Stimulated activated CD8-positive, alpha-beta memory T cell treated with anti-CD3 and anti-CD28 coated beads, Interleukin-2, amount 100 ng/mL, for 1 hour (primary cell): ENCODE data around the gene BIN2.

Experiments
- DNase-seq, 2 donors: peaks; one replicate each; pipeline ENCODE4 v3.0.0-alpha.2; 2020; ENCODE audit warnings: low read depth in 2 of 2

Gene BIN2

DNA sequence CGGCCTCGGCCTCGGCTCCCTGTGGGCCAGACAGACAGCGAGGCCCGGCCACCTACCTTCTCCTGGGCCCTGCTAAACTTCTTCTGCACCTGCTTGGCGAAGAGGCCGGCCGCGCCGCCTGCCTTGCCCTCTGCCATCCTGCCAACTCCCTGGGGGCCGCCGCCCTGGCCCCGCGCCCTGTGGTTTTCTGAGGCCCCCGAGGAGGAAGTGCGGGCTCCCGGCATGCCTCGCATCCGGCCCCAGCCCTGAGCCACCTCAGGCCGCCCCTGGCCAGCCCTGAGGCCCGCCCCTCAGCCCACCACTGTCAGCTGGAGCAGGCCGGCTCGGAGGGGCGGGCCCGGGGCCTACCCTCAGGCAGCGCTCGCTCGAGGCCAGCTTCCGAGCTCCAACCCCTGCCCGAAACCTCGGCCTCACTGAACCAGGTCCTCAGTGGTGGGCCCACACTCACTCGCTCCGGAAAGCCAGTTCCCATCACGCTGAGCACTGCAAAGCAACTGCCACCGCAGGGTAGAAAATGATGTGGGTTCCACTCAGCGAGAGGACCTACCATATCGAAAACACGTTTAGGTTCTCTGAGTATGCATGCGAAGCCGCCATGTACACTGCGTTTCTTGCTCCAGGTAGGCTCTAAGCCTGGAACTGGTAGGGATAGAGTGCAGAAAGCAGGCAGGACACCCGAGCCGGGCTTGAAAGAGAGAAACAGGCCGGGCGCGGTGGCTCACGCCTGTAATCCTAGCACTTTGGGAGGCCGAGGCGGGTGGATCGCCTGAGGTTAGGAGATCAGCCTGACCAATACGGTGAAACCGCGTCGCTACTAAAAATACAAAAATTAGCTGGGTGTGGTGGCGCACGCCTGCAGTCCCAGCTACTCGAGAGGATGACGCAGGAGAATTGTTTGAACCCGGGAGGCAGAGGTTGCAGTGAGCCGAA is at the start of gene BIN2:
TSS of gene BIN2 (minus strand) at position 209 of the 930 bp plus-strand sequence. CDS start at position 137, 72 bp downstream.
- DNase-seq, result peak; percentile 51 to 54

DNA sequence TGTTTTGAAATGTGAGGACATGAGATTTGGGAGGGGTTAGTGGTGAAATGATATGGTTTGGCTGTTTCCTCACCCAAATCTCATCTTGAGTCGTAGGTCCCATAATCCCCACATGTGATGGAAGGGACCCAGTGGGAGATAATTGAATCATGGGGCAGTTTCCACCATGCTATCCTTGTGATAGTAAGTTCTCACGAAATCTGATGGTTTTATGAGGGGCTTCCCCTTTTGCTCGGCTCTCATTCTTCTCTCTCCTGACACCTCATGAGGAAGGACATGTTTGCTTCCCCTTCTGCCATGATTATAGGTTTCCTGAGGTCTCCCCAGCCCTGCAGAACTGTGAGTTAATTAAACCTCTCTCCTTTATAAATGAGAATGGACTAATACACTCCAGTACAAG is 49.2 kb upstream of the BIN2 start:
- no peak for DNase-seq

DNA sequence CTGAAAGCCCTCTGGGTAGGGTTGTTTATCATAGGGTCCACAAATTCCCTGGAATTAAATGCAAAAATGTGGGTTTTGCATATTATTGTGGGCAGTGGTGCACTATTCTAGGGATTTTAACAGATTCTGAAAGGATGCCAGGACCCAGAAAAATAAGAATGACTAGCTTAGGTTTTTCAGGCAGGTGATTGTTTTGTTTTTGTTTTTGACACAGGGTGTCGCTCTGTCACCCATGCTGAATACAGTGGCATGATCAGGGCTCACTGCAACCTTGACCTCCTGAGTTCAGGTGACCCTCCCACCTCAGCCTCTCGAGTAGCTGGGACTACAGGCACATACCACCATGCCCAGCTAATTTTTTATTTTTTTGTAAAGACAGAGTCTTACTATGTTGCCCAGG is 48.0 kb upstream of the BIN2 start:
- no peak for DNase-seq

GRCh38 chr12:51371295-51371953 is 47.5 kb upstream of the BIN2 start:
- DNase-seq, result no peak

- no peak for DNase-seq
Observed at GRCh38 chr12:51370667-51371066, 46.7 kb upstream of the BIN2 start.

DNA sequence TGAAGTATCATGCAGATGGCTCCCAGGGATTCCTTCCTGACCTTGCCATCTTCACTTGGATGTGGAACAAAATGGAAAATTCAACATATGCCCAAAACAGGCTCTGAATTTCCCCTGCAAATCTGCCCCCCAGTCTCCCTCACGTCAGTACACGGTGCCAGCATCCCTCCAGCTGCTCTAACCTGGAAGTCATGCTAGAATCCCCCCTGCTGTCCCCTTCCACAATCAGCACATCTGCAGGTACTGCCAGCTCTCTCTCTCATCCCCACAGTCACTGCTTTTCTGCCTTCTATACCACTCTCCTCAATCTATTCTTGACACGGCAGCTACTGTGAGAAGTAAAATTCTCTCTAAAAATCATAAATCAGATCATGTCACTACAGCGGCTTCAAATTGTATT is 45.6 kb upstream of the BIN2 start:
- DNase-seq, result no peak

DNA sequence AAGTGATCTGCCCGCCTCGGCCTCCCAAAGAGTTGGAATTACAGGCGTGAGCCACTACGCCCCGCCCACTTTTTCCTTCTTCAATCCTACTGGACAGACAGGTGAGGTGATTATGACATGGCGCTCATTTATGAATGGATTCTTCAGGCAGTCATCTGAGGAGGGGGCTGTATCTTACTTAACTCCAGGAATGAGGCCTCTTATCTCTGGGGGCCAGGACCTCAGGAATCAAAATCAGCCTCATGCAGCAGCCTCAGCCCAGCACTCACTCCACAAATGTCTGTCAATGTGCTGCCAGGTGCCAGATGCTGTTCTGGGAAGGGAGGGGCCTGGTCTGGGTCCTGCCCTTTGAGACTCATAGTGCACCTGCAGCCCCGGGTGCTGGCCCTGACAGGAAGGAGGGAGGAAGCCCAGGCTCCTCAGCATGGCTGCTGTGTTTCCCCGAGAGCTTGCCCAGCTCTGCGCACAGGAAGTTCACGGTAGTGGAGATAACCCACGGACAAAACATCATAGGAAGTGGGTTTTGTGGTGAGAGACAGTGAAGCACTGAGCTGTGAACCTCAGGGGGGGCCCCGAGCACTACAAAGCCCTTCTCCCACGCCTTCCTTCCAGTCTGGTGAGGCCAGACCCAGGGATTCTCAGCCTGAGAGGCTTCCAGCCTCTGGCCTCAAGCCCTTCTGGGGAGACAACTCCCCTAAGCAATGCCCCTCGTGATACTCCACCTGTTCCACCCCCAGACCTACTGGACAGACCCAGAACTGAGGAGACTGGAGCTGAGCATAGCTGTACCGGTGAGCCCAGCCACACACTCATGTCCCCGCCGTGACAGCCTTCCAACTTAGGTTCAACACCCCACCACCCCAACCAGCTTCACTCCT is 44.9 kb upstream of the BIN2 start:
- peak; percentile 69 to 76 for DNase-seq

GRCh38 chr12:51365276-51365675 is 41.3 kb upstream of the BIN2 start:
- DNase-seq, result no peak

DNA sequence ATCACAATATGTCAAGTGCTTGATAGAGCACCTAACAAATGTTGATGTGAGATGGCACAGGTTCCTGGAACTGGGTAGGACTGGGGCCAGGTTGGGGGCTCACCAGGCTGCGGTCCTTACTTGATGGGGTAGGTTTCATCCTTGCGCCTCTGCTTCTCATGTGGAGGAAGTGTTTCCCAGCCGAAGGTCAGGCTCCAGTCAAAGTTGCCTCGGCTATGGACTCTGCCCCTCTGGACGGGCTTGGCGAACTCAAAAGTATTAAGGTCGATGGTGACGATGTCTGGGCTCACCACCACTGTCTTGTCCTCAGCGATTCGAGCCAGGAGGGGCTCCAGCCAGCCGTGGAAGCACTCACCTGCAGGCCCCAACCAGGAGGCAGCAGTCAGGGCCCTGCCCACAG is 40.0 kb upstream of the BIN2 start:
- DNase-seq, result no peak

- DNase-seq, result no peak
Observed at GRCh38 chr12:51362747-51363342, 38.9 kb upstream of the BIN2 start.

- DNase-seq, result no peak
Observed at GRCh38 chr12:51362307-51362706, 38.3 kb upstream of the BIN2 start.

GRCh38 chr12:51361161-51362016 is 37.4 kb upstream of the BIN2 start:
- DNase-seq, result no peak

DNA sequence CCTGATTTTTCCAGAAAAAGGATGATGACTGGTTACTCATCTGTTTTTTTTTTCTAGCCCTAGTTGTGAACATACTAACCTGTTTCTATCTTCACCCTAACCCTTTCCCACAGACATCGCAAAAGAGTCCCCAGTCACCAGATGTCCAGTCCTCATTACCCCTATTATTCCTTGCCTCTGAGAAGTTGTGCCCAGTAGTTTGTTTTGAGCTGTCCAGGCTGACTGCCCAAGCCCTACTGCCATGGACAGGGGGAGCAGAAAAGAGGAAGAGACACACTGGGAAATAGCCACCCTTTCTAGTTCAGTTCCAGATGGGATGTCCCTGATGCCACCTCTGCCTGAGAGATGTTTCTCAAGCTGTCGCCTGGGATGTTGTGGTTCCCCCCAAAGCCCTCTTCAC is 36.3 kb upstream of the BIN2 start:
- DNase-seq, result no peak

DNA sequence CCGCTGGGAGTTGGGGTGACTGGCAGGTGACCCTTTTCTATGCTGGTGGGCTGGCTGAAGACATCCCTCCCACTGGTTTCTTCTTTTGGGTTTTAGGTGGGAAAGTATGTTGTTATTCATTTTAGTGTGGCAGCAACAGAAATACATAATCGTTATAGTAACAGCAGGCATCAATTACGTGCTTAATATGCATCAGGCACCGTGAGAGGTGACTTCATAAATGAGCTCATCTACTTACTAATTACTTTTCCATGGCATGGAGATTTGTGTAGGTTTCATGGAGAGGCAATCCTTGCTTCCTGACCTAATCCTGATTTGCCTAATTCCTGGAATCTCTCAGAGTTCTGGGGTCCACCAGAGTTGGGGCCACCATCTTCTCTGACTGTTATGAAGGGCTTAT is 35.9 kb upstream of the BIN2 start:
- no peak for DNase-seq

- DNase-seq, result no peak
Observed at GRCh38 chr12:51358496-51358895, 34.5 kb upstream of the BIN2 start.

- no peak for DNase-seq
Observed at GRCh38 chr12:51357374-51358047, 33.5 kb upstream of the BIN2 start.

DNA sequence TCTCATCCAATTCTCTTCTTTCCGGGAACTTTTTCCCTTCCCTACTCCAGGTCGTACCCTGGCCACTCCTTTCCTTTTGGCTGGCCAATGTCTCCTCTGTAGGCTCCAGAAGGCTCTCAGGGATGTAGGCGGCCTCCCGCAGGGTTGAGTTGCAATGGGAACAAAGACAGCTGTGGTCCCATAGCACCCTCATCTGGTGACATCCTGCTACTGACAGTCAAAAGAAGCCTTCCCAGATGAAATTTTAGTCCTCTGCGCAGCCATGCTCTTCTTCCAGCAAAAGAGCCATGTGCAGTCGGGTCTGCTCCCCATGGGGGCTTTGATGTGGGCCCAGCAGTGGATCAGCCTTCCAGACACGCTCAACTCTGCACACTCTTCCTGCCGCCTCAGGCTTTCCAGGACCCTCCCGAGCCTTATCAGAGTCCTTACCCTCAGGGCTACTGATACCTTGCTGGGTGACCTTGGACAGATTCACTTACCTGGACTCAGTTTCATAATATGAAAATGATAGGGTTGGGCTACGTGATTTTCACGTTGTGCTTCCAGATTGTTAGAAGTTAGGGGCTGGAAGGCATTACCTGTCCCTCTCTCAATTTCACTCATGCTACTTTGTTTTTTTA is 28.0 kb upstream of the BIN2 start:
- no peak for DNase-seq

DNA sequence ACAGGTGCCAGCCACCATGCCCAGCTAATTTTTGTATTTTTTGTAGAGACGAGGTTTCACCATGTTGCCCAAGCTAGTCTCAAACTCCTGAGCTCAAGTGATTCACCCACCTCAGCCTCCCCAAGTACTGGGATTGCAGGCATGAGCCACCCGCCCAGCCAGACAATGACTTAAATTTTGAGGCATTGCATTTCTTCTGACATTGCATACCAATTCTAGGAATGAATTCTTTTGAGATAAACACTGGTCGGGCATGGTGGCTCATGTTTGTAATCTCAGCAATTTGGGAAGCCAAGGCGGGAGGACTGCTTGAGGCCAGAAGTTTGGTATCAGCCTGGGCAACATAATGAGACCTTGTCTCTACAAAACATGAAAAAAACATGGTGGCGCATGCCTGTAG is 25.1 kb upstream of the BIN2 start:
- no peak for DNase-seq

- no peak for DNase-seq
Observed at GRCh38 chr12:51348116-51348515, 24.1 kb upstream of the BIN2 start.

- no peak for DNase-seq
Observed at GRCh38 chr12:51346581-51346980, 22.6 kb upstream of the BIN2 start, which contains the start of gene CELA1. Gene CELA1, minus strand, starts transcription at chr12:51346679. Its CDS starts 41 bp downstream, at chr12:51346638.
